HFFc6 (cell line): ENCODE data around the gene CDK6. TPM values are rescaled to one million over a fixed set of nuclear protein-coding genes. Genes with fewer than 3 reads are reported as not detected.

Experiments
- DNase-seq: peaks from one replicate; pipeline ENCODE4 v3.0.0-alpha.2; 2018
- H3K27ac Mint-ChIP-seq: 2 replicates; pipeline ENCODE4 v1.8.0; 2020; ENCODE audit warnings: mild to moderate bottlenecking, mixed read lengths
- H3K27me3 Mint-ChIP-seq: 2 replicates; pipeline ENCODE4 v1.8.0; 2021; ENCODE audit warnings: mild to moderate bottlenecking, moderate library complexity, mixed read lengths; ENCODE audit not compliant: insufficient read depth
- H3K36me3 Mint-ChIP-seq: 2 replicates; pipeline ENCODE4 v1.8.0; 2021; ENCODE audit warnings: low read depth, mixed read lengths
- H3K4me1 Mint-ChIP-seq: 2 replicates; pipeline ENCODE4 v1.8.0; 2020; ENCODE audit warnings: low read depth, mixed read lengths
- H3K4me3 Mint-ChIP-seq: 2 replicates; pipeline ENCODE4 v1.8.0; 2020; ENCODE audit warnings: mild to moderate bottlenecking, moderate library complexity, mixed read lengths
- H3K9me3 Mint-ChIP-seq: 2 replicates; pipeline ENCODE4 v1.8.0; 2020; ENCODE audit warnings: mild to moderate bottlenecking, mixed read lengths
- total RNA-seq, 6 experiments: library from RNA; stranded (reverse); fragmentation: NEBNext Ultra II Directional; extraction: Animal tissue kit (Norgen Biotek cat#: 25700); gene quantifications; 2 replicates in 1 of 6; 3 replicates in 5 of 6; pipeline ENCODE4 v1.2.3, GENCODE V29; 2021
- TF ChIP-seq, protein P1 (sequence below): fragments of 200-600 bp; sonication (generic); IDR thresholded peaks from 2 replicates; pipeline ENCODE4 v1.5.0; 2021; ENCODE audit warnings: antibody characterized with exemption, mild to moderate bottlenecking

The CDK6 gene
- total RNA-seq, 6 experiments from 2014 or later, result 54.5 to 90.0 (median 58.9) TPM

DNA sequence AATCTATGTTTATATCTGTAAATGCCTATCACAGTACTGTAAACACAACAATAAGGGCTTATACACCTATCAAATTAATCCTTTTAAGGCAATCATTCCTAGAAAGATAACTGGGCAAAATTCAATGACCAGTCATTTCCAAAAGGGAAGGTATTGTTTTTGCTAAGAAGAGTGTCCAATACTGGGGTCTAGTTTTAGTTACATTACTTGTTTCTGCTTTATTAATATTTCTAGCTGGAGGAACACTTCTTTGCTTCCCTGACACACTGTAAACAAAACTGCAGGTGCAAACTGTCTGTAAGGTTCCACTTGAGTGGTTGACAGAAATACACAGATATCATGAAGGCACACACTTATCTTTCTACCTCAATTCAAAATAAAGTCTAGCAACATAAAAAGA is 162.0 kb downstream of the CDK6 start:
- no peak for DNase-seq
- H3K27ac Mint-ChIP-seq, result no peak overlapping the region
- TF ChIP-seq, protein P1, sequence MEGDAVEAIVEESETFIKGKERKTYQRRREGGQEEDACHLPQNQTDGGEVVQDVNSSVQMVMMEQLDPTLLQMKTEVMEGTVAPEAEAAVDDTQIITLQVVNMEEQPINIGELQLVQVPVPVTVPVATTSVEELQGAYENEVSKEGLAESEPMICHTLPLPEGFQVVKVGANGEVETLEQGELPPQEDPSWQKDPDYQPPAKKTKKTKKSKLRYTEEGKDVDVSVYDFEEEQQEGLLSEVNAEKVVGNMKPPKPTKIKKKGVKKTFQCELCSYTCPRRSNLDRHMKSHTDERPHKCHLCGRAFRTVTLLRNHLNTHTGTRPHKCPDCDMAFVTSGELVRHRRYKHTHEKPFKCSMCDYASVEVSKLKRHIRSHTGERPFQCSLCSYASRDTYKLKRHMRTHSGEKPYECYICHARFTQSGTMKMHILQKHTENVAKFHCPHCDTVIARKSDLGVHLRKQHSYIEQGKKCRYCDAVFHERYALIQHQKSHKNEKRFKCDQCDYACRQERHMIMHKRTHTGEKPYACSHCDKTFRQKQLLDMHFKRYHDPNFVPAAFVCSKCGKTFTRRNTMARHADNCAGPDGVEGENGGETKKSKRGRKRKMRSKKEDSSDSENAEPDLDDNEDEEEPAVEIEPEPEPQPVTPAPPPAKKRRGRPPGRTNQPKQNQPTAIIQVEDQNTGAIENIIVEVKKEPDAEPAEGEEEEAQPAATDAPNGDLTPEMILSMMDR, result no peak
- H3K36me3 Mint-ChIP-seq, result peaks cover 47% of the 10 kb centered on the region
- H3K4me3 Mint-ChIP-seq, result no peak overlapping the region
- peaks cover 2% of the 10 kb centered on the region; the same call in 1 of the 2 replicates for H3K27me3 Mint-ChIP-seq
- H3K9me3 Mint-ChIP-seq, result no peaks in the 10 kb centered on the region
- peaks cover 50% of the 10 kb centered on the region for H3K4me1 Mint-ChIP-seq

DNA sequence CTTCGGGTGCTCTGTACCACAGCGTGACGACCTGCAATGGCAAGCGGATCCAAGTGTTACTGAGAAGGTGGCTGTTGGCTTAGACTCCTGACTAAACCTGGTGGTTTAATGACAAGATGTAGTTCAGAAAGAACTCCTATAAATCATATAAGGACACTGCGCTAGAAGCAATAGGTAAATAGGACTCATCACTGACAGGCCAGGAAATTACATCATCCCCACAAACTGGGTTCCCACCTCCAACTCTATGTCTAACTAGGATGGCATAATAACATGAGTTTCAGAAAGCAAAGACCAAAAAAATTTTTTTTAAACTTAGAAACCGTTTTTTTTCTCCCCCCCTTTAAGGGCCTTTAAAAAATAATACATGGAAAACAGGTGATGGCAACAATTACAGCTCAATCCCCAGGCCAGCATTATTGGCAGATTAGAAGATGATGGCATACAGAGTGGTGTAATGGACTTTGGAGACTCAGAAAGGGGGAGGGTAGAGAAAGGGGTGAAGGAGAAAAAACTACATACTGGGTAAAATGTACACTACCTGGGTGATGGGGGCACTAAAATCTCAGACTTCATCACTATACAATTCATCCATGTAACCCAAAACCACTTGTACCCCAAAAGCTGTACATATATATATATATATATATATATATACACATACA is 164.7 kb downstream of the CDK6 start:
- TF ChIP-seq, protein P1, result no peak
- no peaks in the 10 kb centered on the region for H3K9me3 Mint-ChIP-seq
- H3K4me3 Mint-ChIP-seq, result no peak overlapping the region
- peaks cover 33% of the 10 kb centered on the region for H3K36me3 Mint-ChIP-seq
- no peak overlapping the region for H3K27ac Mint-ChIP-seq
- H3K4me1 Mint-ChIP-seq, result peaks cover 61% of the 10 kb centered on the region
- no peak for DNase-seq
- H3K27me3 Mint-ChIP-seq, result no peaks in the 10 kb centered on the region

DNA sequence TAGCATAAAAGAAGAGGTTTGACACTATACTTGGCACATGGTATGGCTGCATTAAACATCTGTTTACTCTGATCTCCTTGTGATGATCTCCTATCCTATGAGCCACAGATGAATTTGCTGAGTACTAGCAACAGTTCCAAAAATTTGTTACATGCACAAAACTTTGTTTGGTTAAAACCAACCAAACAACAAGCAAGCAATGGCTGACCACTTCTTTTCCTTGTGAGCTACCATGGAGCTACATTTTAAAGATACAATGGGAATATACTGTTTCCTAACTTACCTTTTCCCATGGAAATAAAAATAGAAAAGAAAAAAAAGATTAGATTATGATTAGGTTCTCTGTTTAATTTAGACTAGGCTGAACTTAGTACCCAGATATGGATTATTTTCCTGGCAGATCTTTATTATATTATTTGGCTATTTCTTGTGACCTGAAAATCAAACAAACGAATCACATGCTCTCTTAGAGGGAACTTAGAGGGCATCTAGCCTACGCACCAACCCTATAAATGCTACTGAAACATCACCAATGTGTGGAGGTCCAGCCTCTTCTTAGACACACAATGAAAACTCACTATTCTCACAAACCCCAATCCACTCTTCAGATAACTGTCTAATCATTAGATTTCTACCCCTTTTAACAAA is 166.0 kb downstream of the CDK6 start:
- no peak for DNase-seq
- H3K27me3 Mint-ChIP-seq, result no peaks in the 10 kb centered on the region
- H3K36me3 Mint-ChIP-seq, result peaks cover 43% of the 10 kb centered on the region
- peak overlapping the region; percentile 76; the same call in 1 of the 2 replicates for H3K27ac Mint-ChIP-seq
- no peaks in the 10 kb centered on the region for H3K9me3 Mint-ChIP-seq
- H3K4me1 Mint-ChIP-seq, result peaks cover 74% of the 10 kb centered on the region
- TF ChIP-seq, protein P1, result no peak
- no peak overlapping the region for H3K4me3 Mint-ChIP-seq

DNA sequence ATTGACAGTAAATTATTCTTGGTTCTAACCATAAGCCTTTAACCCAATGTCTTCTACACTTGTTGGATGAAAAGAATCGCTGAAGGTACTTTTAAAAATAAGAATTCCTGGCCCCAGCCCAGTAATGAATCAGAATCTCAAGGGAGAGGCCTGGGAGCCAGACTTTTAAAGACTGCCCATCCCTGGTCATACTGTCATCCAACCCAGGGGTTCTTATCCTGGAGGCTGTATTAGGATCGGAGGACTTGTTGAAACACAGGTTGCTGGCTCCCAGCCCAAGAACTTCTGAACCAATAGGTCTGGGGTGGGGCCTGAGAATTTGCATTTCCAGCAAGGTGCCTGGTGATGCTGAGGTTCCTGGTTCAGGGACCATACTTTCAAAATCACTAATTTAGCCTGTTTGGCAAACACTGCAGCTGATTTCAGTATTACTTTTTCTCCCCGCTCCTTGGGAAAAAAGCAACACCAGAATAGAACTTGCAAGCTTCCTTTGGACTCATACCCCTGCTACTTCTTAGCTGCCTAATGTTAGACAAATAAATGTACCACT is 166.7 kb downstream of the CDK6 start:
- no peak for DNase-seq
- H3K4me1 Mint-ChIP-seq, result peaks cover 79% of the 10 kb centered on the region
- no peaks in the 10 kb centered on the region; the same call in 1 of the 2 replicates for H3K27me3 Mint-ChIP-seq
- peaks cover 45% of the 10 kb centered on the region for H3K36me3 Mint-ChIP-seq
- peak overlapping the region; percentile 76 for H3K27ac Mint-ChIP-seq
- TF ChIP-seq, protein P1, result no peak
- H3K4me3 Mint-ChIP-seq, result no peak overlapping the region; the same call in 1 of the 2 replicates
- no peaks in the 10 kb centered on the region for H3K9me3 Mint-ChIP-seq

DNA sequence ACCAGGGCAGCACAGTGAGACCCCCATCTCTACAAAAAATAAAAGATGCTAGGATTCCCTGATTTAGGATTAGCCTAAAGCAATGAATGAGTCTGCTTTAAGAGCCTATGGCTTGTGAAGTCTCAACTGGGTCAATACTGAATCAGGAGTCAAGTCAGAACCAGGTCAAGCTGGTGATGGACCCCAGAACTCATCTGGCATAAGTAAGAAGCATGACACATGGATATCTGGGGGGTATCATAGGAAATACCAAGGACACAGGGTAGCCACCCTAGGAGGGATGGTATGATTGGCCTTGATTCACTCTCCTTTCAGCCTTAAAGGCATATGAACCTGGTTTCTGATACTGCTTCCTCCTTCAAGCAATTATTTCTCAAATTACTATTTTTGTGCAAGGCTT is 167.8 kb downstream of the CDK6 start:
- H3K4me3 Mint-ChIP-seq, result no peak overlapping the region
- H3K9me3 Mint-ChIP-seq, result no peaks in the 10 kb centered on the region
- peak overlapping the region; percentile 79 for H3K27ac Mint-ChIP-seq
- DNase-seq, result no peak
- no peaks in the 10 kb centered on the region; the same call in 1 of the 2 replicates for H3K27me3 Mint-ChIP-seq
- H3K4me1 Mint-ChIP-seq, result peaks cover 74% of the 10 kb centered on the region
- TF ChIP-seq, protein P1, result no peak
- peaks cover 43% of the 10 kb centered on the region for H3K36me3 Mint-ChIP-seq
